ENCODE data around the gene OPHN1. TPM values are rescaled to one million over a fixed set of nuclear protein-coding genes. Genes with fewer than 3 reads are reported as not detected.

The OPHN1 gene
- polyA plus RNA-seq, 3 donors, result 0.20 to 0.82 (median 0.73) TPM

GRCh38 chrX:68307769-68308168 is 125.5 kb downstream of the OPHN1 start:
- peaks cover 0 to 9% (median 2%) of the 10 kb centered on the region in 3 donors for H3K27me3 Mint-ChIP-seq (ENCODE audit: low read depth in 3 of 3)
- H3K9me3 Mint-ChIP-seq, result peaks cover 0 to 6% (median 0%) of the 10 kb centered on the region in 7 donors
- Histone ChIP-seq H3K79me2 (ENCODE audit: insufficient read depth, low read length) (no peaks in the 10 kb centered on the region), H3K4me3 (replicated peaks in 1 of 3; ENCODE audit: low read depth in 2 of 3, low read length in 3 of 3) (no peak overlapping the region), H3K4me2 (replicated peaks; ENCODE audit: extremely low read depth, low read length, poor library complexity, severe bottlenecking) (no peak overlapping the region), H3K9me3 (replicated peaks in 1 of 2; ENCODE audit: control insufficient read depth in 1 of 2, insufficient read depth in 1 of 2, low read length in 2 of 2) (no peaks in the 10 kb centered on the region), H2AFZ (ENCODE audit: insufficient read depth, low read depth, low read length, poor library complexity, severe bottlenecking) (no peak overlapping the region), H3K27ac (ENCODE audit: low read depth in 1 of 2, low read length in 2 of 2) (no peak overlapping the region), H3K36me3 (replicated peaks in 1 of 2; ENCODE audit: control insufficient read depth in 1 of 2, insufficient read depth in 2 of 2, low read length in 2 of 2) (no peaks in the 10 kb centered on the region), H3K9ac (ENCODE audit: insufficient read depth, low read length, poor library complexity, severe bottlenecking) (no peak overlapping the region), H3K27me3 (ENCODE audit: control insufficient read depth in 2 of 2, insufficient read depth in 2 of 2, low read length in 2 of 2) (no peaks in the 10 kb centered on the region), H4K20me1 (ENCODE audit: insufficient read depth, low read length) (no peaks in the 10 kb centered on the region), H3K4me1 (ENCODE audit: control insufficient read depth in 1 of 2, insufficient read depth in 2 of 2, low read length in 2 of 2) (no peaks in the 10 kb centered on the region)
- TF ChIP-seq CTCF (IDR thresholded peaks at IDR 0.05), result no peak
- no CpG with 5 or more reads among the region's 1 CpG for WGBS (ENCODE audit: insufficient coverage)
- no peak for DNase-seq
- H3K4me1 Mint-ChIP-seq, result no peaks in the 10 kb centered on the region
- no peaks in the 10 kb centered on the region for H3K36me3 Mint-ChIP-seq
- H3K27ac Mint-ChIP-seq, result no peak overlapping the region
- no peak overlapping the region for H3K4me3 Mint-ChIP-seq
- intact Hi-C loops (cut with micrococcal nuclease), result no loop called here

DNA sequence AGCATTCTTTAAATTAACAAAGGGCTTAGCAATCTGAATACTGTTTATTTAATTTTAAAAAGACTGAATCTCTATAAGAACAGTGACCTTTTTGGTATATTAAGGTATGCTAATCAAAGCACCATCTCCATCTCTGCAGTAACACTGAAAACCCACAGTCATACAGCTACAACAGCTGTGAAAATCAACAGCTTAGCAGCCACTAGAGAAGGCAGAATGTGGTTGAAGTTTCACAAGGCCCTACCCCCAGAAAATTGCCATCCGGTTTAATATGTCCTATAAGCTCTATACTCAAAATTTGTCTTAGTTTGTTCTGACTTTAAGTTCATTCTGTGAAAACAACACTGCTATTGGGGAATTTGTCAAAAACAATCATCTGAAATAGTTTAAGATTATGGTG is 128.7 kb downstream of the OPHN1 start:
- intact Hi-C loops (cut with micrococcal nuclease), result no loop called here
- Histone ChIP-seq H3K36me3 (replicated peaks in 1 of 2; ENCODE audit: control insufficient read depth in 1 of 2, insufficient read depth in 2 of 2, low read length in 2 of 2) (no peaks in the 10 kb centered on the region), H3K4me3 (replicated peaks in 1 of 3; ENCODE audit: low read depth in 2 of 3, low read length in 3 of 3) (no peak overlapping the region), H3K4me2 (replicated peaks; ENCODE audit: extremely low read depth, low read length, poor library complexity, severe bottlenecking) (no peak overlapping the region), H4K20me1 (ENCODE audit: insufficient read depth, low read length) (no peaks in the 10 kb centered on the region), H3K27ac (ENCODE audit: low read depth in 1 of 2, low read length in 2 of 2) (no peak overlapping the region), H3K27me3 (ENCODE audit: control insufficient read depth in 2 of 2, insufficient read depth in 2 of 2, low read length in 2 of 2) (no peaks in the 10 kb centered on the region), H2AFZ (ENCODE audit: insufficient read depth, low read depth, low read length, poor library complexity, severe bottlenecking) (no peak overlapping the region), H3K9ac (ENCODE audit: insufficient read depth, low read length, poor library complexity, severe bottlenecking) (no peak overlapping the region), H3K79me2 (ENCODE audit: insufficient read depth, low read length) (no peaks in the 10 kb centered on the region), H3K4me1 (ENCODE audit: control insufficient read depth in 1 of 2, insufficient read depth in 2 of 2, low read length in 2 of 2) (no peaks in the 10 kb centered on the region), H3K9me3 (replicated peaks in 1 of 2; ENCODE audit: control insufficient read depth in 1 of 2, insufficient read depth in 1 of 2, low read length in 2 of 2) (no peaks in the 10 kb centered on the region)
- WGBS (ENCODE audit: insufficient coverage), result no CpG with 5 or more reads among the region's 1 CpG
- Mint-ChIP-seq H3K27me3 (ENCODE audit: low read depth in 3 of 3) (peaks cover 0 to 7% (median 0%) of the 10 kb centered on the region in 3 donors), H3K4me1 (no peaks in the 10 kb centered on the region), H3K9me3 (peaks cover 0 to 4% (median 0%) of the 10 kb centered on the region in 7 donors), H3K4me3 (no peak overlapping the region), H3K36me3 (no peaks in the 10 kb centered on the region), H3K27ac (no peak overlapping the region)
- DNase-seq, result no peak
- no peak for TF ChIP-seq CTCF (IDR thresholded peaks at IDR 0.05)

Data from CD14-positive monocyte (primary cell).